Measurements from ENCODE around the gene ARHGAP15. TPM values are rescaled to one million over a fixed set of nuclear protein-coding genes. Genes with fewer than 3 reads are reported as not detected.

ARHGAP15 gene
- total and polyA plus RNA-seq, 2 donors (not counting 1 experiment from before 2014, with no cell fraction given), result 0.07 TPM; not detected in 1

- Histone ChIP-seq H3K9me3 (ENCODE audit: control insufficient read depth, insufficient read depth, low read depth, low read length) (no peaks in the 10 kb centered on the region), H3K27me3 (ENCODE audit: control insufficient read depth, insufficient read depth, low read length) (no peaks in the 10 kb centered on the region), H4K20me1 (ENCODE audit: control insufficient read depth, extremely low read depth, insufficient read depth, low read length) (no peaks in the 10 kb centered on the region), H3K9ac (ENCODE audit: insufficient read depth, low read length) (no peak overlapping the region), H3K36me3 (ENCODE audit: control insufficient read depth, insufficient read depth, low read length) (no peaks in the 10 kb centered on the region), H3K27ac (ENCODE audit: insufficient read depth, low read length) (no peak overlapping the region), H3K79me2 (ENCODE audit: control insufficient read depth, insufficient read depth, low read length) (no peaks in the 10 kb centered on the region), H3K4me3 (replicated peaks in 1 of 4; ENCODE audit: control extremely low read depth in 1 of 4, insufficient read depth in 1 of 4, low read depth in 3 of 4, low read length in 4 of 4) (no peak overlapping the region), H3K4me1 (ENCODE audit: control insufficient read depth, extremely low read depth, insufficient read depth, low read length) (no peaks in the 10 kb centered on the region), H3K4me2 (ENCODE audit: extremely low read depth, insufficient read depth, low read length) (no peak overlapping the region), H2AFZ (ENCODE audit: low read length) (no peak overlapping the region)
- DNase-seq (ENCODE audit: low read depth in 2 of 2), result no peak
- TF ChIP-seq CTCF (conservative IDR thresholded peaks at IDR 0.05 in 1 of 2, IDR thresholded peaks at IDR 0.05 in 1 of 2; ENCODE audit: low read depth in 1 of 2, low read length in 2 of 2), result no peak
- no peak for TF ChIP-seq EZH2 (IDR thresholded peaks at IDR 0.05; ENCODE audit: low read length, missing control alignments)
Measured at GRCh38 chr2:143225931-143226330, 96.7 kb downstream of the ARHGAP15 start.

GRCh38 chr2:143226714-143227541 is 97.7 kb downstream of the ARHGAP15 start:
- Histone ChIP-seq H3K27me3 (ENCODE audit: control insufficient read depth, insufficient read depth, low read length) (no peaks in the 10 kb centered on the region), H3K79me2 (ENCODE audit: control insufficient read depth, insufficient read depth, low read length) (no peaks in the 10 kb centered on the region)

GRCh38 chr2:143229411-143229810 is 100.2 kb downstream of the ARHGAP15 start:
- Histone ChIP-seq H3K4me2 (ENCODE audit: extremely low read depth, insufficient read depth, low read length) (no peak overlapping the region), H3K36me3 (ENCODE audit: control insufficient read depth, insufficient read depth, low read length) (no peaks in the 10 kb centered on the region), H3K9ac (ENCODE audit: insufficient read depth, low read length) (no peak overlapping the region), H3K79me2 (ENCODE audit: control insufficient read depth, insufficient read depth, low read length) (no peaks in the 10 kb centered on the region), H4K20me1 (ENCODE audit: control insufficient read depth, extremely low read depth, insufficient read depth, low read length) (no peaks in the 10 kb centered on the region), H2AFZ (ENCODE audit: low read length) (no peak overlapping the region), H3K9me3 (ENCODE audit: control insufficient read depth, insufficient read depth, low read depth, low read length) (no peaks in the 10 kb centered on the region), H3K4me3 (replicated peaks in 1 of 4; ENCODE audit: control extremely low read depth in 1 of 4, insufficient read depth in 1 of 4, low read depth in 3 of 4, low read length in 4 of 4) (no peak overlapping the region), H3K4me1 (ENCODE audit: control insufficient read depth, extremely low read depth, insufficient read depth, low read length) (no peaks in the 10 kb centered on the region), H3K27me3 (ENCODE audit: control insufficient read depth, insufficient read depth, low read length) (no peaks in the 10 kb centered on the region), H3K27ac (ENCODE audit: insufficient read depth, low read length) (no peak overlapping the region)
- no peak for DNase-seq (ENCODE audit: low read depth in 2 of 2)
- no peak for TF ChIP-seq CTCF (conservative IDR thresholded peaks at IDR 0.05 in 1 of 2, IDR thresholded peaks at IDR 0.05 in 1 of 2; ENCODE audit: low read depth in 1 of 2, low read length in 2 of 2)
- TF ChIP-seq EZH2 (IDR thresholded peaks at IDR 0.05; ENCODE audit: low read length, missing control alignments), result no peak

More at GRCh38 chr2:143226714-143227541, 97.7 kb downstream of the ARHGAP15 start:
- no peak overlapping the region for H3K4me2 ChIP-seq (ENCODE audit: extremely low read depth, insufficient read depth, low read length)
- no peaks in the 10 kb centered on the region for H3K9me3 ChIP-seq (ENCODE audit: control insufficient read depth, insufficient read depth, low read depth, low read length)
- no peaks in the 10 kb centered on the region for H3K36me3 ChIP-seq (ENCODE audit: control insufficient read depth, insufficient read depth, low read length)
- H3K9ac ChIP-seq (ENCODE audit: insufficient read depth, low read length), result no peak overlapping the region
- DNase-seq (ENCODE audit: low read depth in 2 of 2), result no peak
- H4K20me1 ChIP-seq (ENCODE audit: control insufficient read depth, extremely low read depth, insufficient read depth, low read length), result no peaks in the 10 kb centered on the region
- TF ChIP-seq EZH2 (IDR thresholded peaks at IDR 0.05; ENCODE audit: low read length, missing control alignments) (no peak), CTCF (conservative IDR thresholded peaks at IDR 0.05 in 1 of 2, IDR thresholded peaks at IDR 0.05 in 1 of 2; ENCODE audit: low read depth in 1 of 2, low read length in 2 of 2) (no peak)
- no peaks in the 10 kb centered on the region for H3K4me1 ChIP-seq (ENCODE audit: control insufficient read depth, extremely low read depth, insufficient read depth, low read length)
- no peak overlapping the region for H2AFZ ChIP-seq (ENCODE audit: low read length)
- H3K27ac ChIP-seq (ENCODE audit: insufficient read depth, low read length), result no peak overlapping the region
- no peak overlapping the region for H3K4me3 ChIP-seq (replicated peaks in 1 of 4; ENCODE audit: control extremely low read depth in 1 of 4, insufficient read depth in 1 of 4, low read depth in 3 of 4, low read length in 4 of 4)

All from fibroblast of lung (primary cell).